RPMI8226 (cell line): Measurements from ENCODE around the gene FBXL14.

Experiments used
- DNase-seq: peaks from one replicate; pipeline ENCODE4 v3.0.0-alpha.2; 2015

The FBXL14 gene

GRCh38 chr12:1594261-1595025 is at the start of gene FBXL14:
FBXL14 (minus strand) TSS chr12:1594581; CDS start chr12:1594066, 515 bp downstream.
- DNase-seq = peak; percentile 94

- DNase-seq = no peak
These were observed 49.6 kb upstream of the FBXL14 start for GRCh38 chr12:1643905-1644533.

GRCh38 chr12:1643043-1643442 is 48.7 kb upstream of the FBXL14 start:
- DNase-seq = no peak

GRCh38 chr12:1642513-1642912 is 48.1 kb upstream of the FBXL14 start:
- DNase-seq = no peak

- DNase-seq = no peak
These were observed 46.2 kb upstream of the FBXL14 start for GRCh38 chr12:1640328-1641234.

GRCh38 chr12:1639538-1639937 is 45.2 kb upstream of the FBXL14 start:
- no peak for DNase-seq

- DNase-seq = no peak
These were observed 43.8 kb upstream of the FBXL14 start for GRCh38 chr12:1638203-1638602.

GRCh38 chr12:1635301-1636095 is 41.1 kb upstream of the FBXL14 start:
- no peak for DNase-seq

- peak; percentile 77 for DNase-seq
These were observed 40.3 kb upstream of the FBXL14 start for GRCh38 chr12:1634590-1635191.

GRCh38 chr12:1634149-1634548 is 39.8 kb upstream of the FBXL14 start:
- DNase-seq = no peak

- no peak for DNase-seq
These were observed 39.1 kb upstream of the FBXL14 start for GRCh38 chr12:1633459-1633858.

- DNase-seq = no peak
These were observed 38.3 kb upstream of the FBXL14 start for GRCh38 chr12:1632702-1633101.

GRCh38 chr12:1630827-1631591 is 36.6 kb upstream of the FBXL14 start:
- DNase-seq = no peak

GRCh38 chr12:1630133-1630826 is 35.9 kb upstream of the FBXL14 start:
- DNase-seq = no peak

- no peak for DNase-seq
These were observed 35.2 kb upstream of the FBXL14 start for GRCh38 chr12:1629338-1630132.

- DNase-seq = no peak
These were observed 34.4 kb upstream of the FBXL14 start, which contains the start of gene WNT5B for GRCh38 chr12:1628666-1629337. WNT5B (plus strand) TSS chr12:1629231; CDS start chr12:1631355, 2,124 bp downstream.

- no peak for DNase-seq
These were observed 28.0 kb upstream of the FBXL14 start for GRCh38 chr12:1622406-1622805.

GRCh38 chr12:1620092-1620491 is 25.7 kb upstream of the FBXL14 start:
- DNase-seq = no peak

GRCh38 chr12:1619587-1619986 is 25.2 kb upstream of the FBXL14 start:
- peak; percentile 75 for DNase-seq
